Tibial nerve (tissue), 4 donors: ENCODE results near the gene GPR153. TPM values are rescaled to one million over a fixed set of nuclear protein-coding genes. Genes with fewer than 3 reads are reported as not detected.
"Not testable (repeated sequence)": the region's sequence is repeated elsewhere in the genome, so short reads cannot be mapped to it uniquely, and the experiment has no call there.

Experiments used
- DNase-seq, 2 donors: peaks; one replicate each; pipeline ENCODE4 v3.0.0-alpha.2; 2019; ENCODE audit warnings: low spot score in 2 of 2
- H3K27ac ChIP-seq, 4 donors: fragments of 200-600 bp; sonication (generic) in 3 of 4; one replicate each; pipeline ENCODE4 v1.5.1; 2017 to 2019; ENCODE audit warnings: mild to moderate bottlenecking in 1 of 4
- H3K27me3 ChIP-seq, 2 donors: fragments of 200-600 bp; sonication (generic) in 1 of 2; one replicate each; pipeline versions ENCODE4 v1.5.1 to v1.6.0; 2017 to 2019
- H3K36me3 ChIP-seq, 3 donors: fragments of 200-600 bp; sonication (generic); one replicate each; pipeline ENCODE4 v1.5.1; 2018 to 2019
- H3K4me1 ChIP-seq, 4 donors: fragments of 200-600 bp; sonication (generic) in 3 of 4; one replicate each; pipeline ENCODE4 v1.5.1; 2017 to 2019
- H3K4me3 ChIP-seq, 4 donors: fragments of 200-600 bp; sonication (generic) in 3 of 4; one replicate each; pipeline ENCODE4 v1.5.1; 2017 to 2019; ENCODE audit warnings: mild to moderate bottlenecking in 1 of 4, moderate library complexity in 1 of 4
- H3K9me3 ChIP-seq, 4 donors: fragments of 200-600 bp; sonication (generic) in 3 of 4; one replicate each; pipeline ENCODE4 v1.5.1; 2017 to 2019
- CTCF ChIP-seq, 5 experiments: fragments of 200-600 bp in 3 of 5; fragments of 450-650 bp in 2 of 5; sonication (generic) in 3 of 5; IDR thresholded peaks; one replicate each; pipeline ENCODE4 v1.5.1; 2016 to 2019; ENCODE audit warnings: antibody characterized with exemption in 5 of 5, mild to moderate bottlenecking in 3 of 5, moderate library complexity in 2 of 5
- EP300 ChIP-seq, 2 donors: sonication (generic); formaldehyde crosslinking; IDR thresholded peaks; one replicate each; pipeline ENCODE4 v1.6.1; 2017; ENCODE audit warnings: antibody characterized with exemption in 2 of 2, mild to moderate bottlenecking in 1 of 2
- POLR2A ChIP-seq, 2 donors: fragments of 450-650 bp; IDR thresholded peaks; one replicate each; pipeline ENCODE4 v1.6.1; 2017; ENCODE audit warnings: antibody characterized with exemption in 2 of 2, mild to moderate bottlenecking in 2 of 2, moderate library complexity in 2 of 2
- WGBS, 2 donors: methylation state at CpG; one replicate each; pipeline ENCODE4 v1.1.5; 2018; 5-methylcytosine and 5-hydroxymethylcytosine counted together
- total RNA-seq, 4 donors: library from RNA; depleted of rRNA; stranded (reverse); fragments of >200 nt; gene quantifications; one replicate each; pipeline ENCODE4 v1.1.0, GENCODE V29; 2016

GPR153 gene
- total RNA-seq, 4 donors from 2014 or later = 10.3 to 12.7 (median 11.3) TPM

DNA sequence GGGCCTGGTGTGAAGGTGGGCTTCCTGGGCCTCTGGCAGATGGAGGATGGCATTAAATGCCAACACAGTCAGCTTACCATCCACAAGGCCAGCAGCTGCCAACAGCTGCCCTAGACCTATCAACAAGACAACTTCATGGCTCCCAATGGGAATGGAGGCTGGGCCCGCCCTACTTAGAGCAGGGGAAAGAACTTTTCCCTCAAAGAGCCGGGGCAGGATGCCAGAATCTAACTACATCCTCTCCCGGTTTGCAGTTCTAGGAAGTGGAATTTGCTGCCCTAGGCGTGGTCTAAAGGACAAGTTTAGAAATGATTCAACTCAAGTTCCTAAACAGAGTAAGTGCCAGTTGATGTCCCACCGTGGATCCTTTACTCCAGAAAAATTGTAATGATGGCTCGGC is 38.3 kb downstream of the GPR153 start:
- WGBS, 2 donors = 36 to 57% methylated on average over 6 of the region's 6 CpGs
- Histone ChIP-seq H3K4me1 (peaks cover 0 to 13% (median 0%) of the 10 kb centered on the region in 4 donors), H3K27ac (peak overlapping the region in 2 of 4 donors; percentile 22 to 55), H3K36me3 (peaks cover 0 to 71% (median 5%) of the 10 kb centered on the region in 3 donors), H3K4me3 (no peak overlapping the region), H3K9me3 (no peaks in the 10 kb centered on the region), H3K27me3 (no peaks in the 10 kb centered on the region)
- DNase-seq = peak in 1 of 2 donors; percentile 63
- no peak for TF ChIP-seq EP300 (IDR thresholded peaks at IDR 0.05)
- no peak for TF ChIP-seq CTCF (IDR thresholded peaks at IDR 0.05)

DNA sequence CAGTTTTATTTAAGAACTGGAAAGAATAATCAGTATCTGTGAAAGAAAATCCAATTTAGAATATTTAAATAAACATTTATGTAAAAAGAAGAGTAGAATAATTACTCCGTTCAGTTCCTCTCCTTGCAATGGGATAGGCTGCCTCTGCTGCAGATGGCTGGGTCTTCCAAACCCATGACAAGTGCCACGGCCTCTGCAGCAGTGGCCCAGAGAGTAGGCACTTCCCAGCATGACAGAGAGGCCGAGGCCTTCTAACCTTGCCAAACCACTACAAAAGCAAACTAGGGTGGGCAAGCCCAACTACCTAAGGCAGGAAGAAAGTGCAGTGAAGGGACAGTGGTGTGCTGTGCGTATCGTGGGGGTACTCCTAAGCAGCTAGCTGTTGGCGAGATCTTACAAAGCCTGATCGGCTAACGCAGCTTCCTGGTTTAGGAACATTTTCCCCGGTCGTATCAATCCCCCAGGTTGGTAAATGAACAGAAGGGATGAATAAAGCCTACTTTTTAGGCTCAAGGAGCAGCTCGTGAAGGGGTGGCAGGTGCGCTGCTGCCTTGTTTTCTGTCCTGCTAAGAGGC is 39.6 kb downstream of the GPR153 start:
- Histone ChIP-seq H3K4me1 (peaks cover 0 to 13% (median 0%) of the 10 kb centered on the region in 4 donors), H3K4me3 (no peak overlapping the region)

GRCh38 chr1:6220236-6220635 is 40.7 kb downstream of the GPR153 start:
- peaks cover 0 to 63% (median 5%) of the 10 kb centered on the region in 3 donors for H3K36me3 ChIP-seq

More for the DNA sequence above, 39.6 kb downstream of the GPR153 start:
- no peak overlapping the region for H3K27ac ChIP-seq
- no peaks in the 10 kb centered on the region for H3K9me3 ChIP-seq
- WGBS, 2 donors = 89 to 90% methylated on average over 12 of the region's 12 CpGs
- H3K27me3 ChIP-seq = no peaks in the 10 kb centered on the region
- no peak for TF ChIP-seq POLR2A (IDR thresholded peaks at IDR 0.05)
- no peak for TF ChIP-seq CTCF (IDR thresholded peaks at IDR 0.05)
- no peak for TF ChIP-seq EP300 (IDR thresholded peaks at IDR 0.05)
- no peak for DNase-seq
- H3K36me3 ChIP-seq = peaks cover 0 to 63% (median 5%) of the 10 kb centered on the region in 3 donors

GRCh38 chr1:6219641-6220040 is 41.3 kb downstream of the GPR153 start:
- WGBS, 2 donors = 86 to 89% methylated on average over 11 of the region's 11 CpGs
- H3K36me3 ChIP-seq = peaks cover 0 to 57% (median 5%) of the 10 kb centered on the region in 3 donors
- not testable (repeated sequence) for H3K9me3 ChIP-seq

More at GRCh38 chr1:6220236-6220635, 40.7 kb downstream of the GPR153 start:
- Histone ChIP-seq H3K9me3 (no peaks in the 10 kb centered on the region), H3K27ac (no peak overlapping the region), H3K4me3 (no peak overlapping the region), H3K4me1 (peaks cover 0 to 13% (median 0%) of the 10 kb centered on the region in 4 donors), H3K27me3 (no peaks in the 10 kb centered on the region)
- 68 to 86% methylated on average over 2 to 8 of the region's 8 CpGs for WGBS, 2 donors
- DNase-seq = no peak
- no peak for TF ChIP-seq EP300 (IDR thresholded peaks at IDR 0.05)
- TF ChIP-seq CTCF (IDR thresholded peaks at IDR 0.05) = no peak
- no peak for TF ChIP-seq POLR2A (IDR thresholded peaks at IDR 0.05)

GRCh38 chr1:6218375-6219164 is 42.3 kb downstream of the GPR153 start:
- no peak for DNase-seq
- H3K4me1 ChIP-seq = peaks cover 0 to 13% (median 0%) of the 10 kb centered on the region in 4 donors

More at GRCh38 chr1:6219641-6220040, 41.3 kb downstream of the GPR153 start:
- not testable (repeated sequence) for H3K27ac ChIP-seq, H3K27me3 ChIP-seq, DNase-seq, H3K4me3 ChIP-seq
- peaks cover 0 to 13% (median 0%) of the 10 kb centered on the region in 4 donors for H3K4me1 ChIP-seq

More at GRCh38 chr1:6218375-6219164, 42.3 kb downstream of the GPR153 start:
- WGBS, 2 donors = 80 to 89% methylated on average over 16 of the region's 16 CpGs
- Histone ChIP-seq H3K9me3 (no peaks in the 10 kb centered on the region), H3K4me3 (no peak overlapping the region), H3K36me3 (peaks cover 0 to 46% (median 0%) of the 10 kb centered on the region in 3 donors), H3K27me3 (no peaks in the 10 kb centered on the region), H3K27ac (no peak overlapping the region)
- TF ChIP-seq POLR2A (IDR thresholded peaks at IDR 0.05) = no peak
